IPS-18c (cell line): ENCODE measurements around the gene PCDHA1.

Experiments used
- H3K4me3 ChIP-seq: 2 replicates; pipeline ENCODE4 v1.7.0; 2013; ENCODE audit warnings: low read depth, mild to moderate bottlenecking, low read length, moderate library complexity; ENCODE audit not compliant: insufficient read depth
- H3K9me3 ChIP-seq: one replicate; pipeline ENCODE4 v1.6.1; 2013; ENCODE audit warnings: mild to moderate bottlenecking, low read length, moderate library complexity; ENCODE audit not compliant: control insufficient read depth, insufficient read depth

PCDHA1 gene

DNA sequence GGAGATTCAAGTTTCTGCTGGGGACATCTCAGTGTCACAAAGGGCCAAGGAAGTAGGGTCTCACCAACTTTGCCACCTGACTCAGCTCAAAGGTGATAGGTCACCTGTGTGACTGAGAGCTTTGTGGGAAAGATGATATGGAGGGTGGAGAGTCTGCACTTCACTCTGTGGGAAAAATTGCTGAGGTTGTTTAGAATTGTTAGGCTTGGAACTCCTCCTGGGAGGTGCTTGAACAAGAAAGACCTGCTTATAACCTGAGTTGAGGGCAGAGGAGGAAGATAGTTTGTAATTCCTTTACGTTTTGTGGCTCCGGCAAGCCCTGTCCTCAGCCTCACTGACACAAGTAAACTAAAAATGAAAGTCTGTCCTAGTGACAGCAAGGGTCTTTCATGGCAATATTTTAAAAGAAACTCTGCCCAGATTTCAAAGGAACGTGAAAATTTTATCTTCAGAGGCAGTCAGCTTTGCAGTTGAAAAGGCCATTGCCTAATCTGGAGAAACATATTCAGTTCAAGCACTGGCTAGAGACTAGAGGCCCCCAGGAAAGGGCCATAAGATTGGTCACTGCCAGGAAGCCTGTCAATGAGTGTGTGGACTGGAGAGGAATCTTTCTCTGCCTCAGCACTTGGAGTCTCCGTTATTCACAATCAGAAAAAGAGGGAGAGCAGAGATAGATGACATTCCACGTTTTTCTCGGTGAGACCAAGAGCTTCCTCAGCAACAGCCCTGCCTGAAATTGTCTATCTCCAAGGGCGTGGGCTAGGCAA, 203.5 kb downstream of the PCDHA1 start:
- no peak overlapping the region for H3K4me3 ChIP-seq
- H3K9me3 ChIP-seq: no peaks in the 10 kb centered on the region

DNA sequence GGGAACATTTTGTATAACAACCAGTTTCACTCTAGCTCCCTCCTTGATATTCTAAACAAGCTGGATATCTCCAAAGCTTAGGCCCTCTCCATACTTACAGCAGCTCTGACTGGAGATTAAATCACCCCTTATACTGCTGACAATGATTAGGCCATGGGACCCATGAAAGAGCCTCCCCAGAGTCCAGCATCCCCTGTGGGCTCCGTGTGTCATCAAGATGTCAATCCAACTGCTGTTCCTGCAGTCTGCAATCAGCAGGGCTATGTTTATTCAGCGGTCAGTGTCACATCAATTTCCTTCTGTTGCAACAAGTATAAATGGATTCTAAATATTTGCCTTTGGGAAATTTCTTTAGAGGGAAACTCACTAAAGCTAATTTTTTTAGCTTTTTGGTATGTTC, 206.9 kb downstream of the PCDHA1 start:
- H3K9me3 ChIP-seq: no peaks in the 10 kb centered on the region
- no peak overlapping the region for H3K4me3 ChIP-seq

DNA sequence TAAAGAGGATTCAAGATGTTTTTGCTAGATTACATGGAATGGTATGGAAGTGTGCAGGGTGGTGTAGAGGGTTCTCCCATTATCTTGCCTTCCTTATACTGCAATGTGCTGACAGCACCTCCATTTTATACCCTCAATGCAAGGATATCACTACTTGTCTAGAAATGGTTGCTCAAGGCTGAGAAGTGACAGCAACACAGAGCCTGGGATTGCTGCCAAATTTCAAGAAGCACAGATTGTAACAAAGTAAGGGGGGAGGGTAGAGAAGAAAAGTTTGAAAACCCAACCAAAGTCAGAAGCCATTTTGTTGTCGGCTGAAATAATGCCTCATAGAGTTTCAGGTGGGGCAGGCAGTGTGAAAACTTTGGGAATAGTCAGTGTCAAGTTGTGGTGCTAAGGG, 210.1 kb downstream of the PCDHA1 start:
- no peak overlapping the region for H3K4me3 ChIP-seq

DNA sequence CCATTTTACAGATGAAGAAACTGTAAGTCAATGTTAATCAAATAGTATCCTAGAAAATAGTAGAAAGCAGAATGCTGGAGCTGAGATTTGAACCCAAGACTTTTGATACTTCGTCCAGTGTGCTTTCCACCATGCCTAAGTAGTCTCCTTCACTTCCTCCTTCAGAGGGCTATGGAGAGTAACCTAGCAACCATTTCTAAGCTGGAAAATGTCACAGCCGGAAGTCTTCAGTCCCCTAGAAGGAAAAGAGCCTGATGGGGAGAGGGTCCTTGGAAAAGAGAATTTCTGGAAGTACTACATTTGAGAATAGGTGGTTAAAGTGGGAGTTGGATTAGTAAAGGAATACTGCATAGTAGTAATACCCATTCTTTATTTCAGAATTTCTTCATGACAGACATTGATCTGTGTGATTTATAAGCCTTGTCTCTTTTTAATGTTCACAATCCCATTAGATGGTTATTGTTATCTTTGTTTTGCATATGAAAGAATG, 213.0 kb downstream of the PCDHA1 start:
- H3K9me3 ChIP-seq: no peaks in the 10 kb centered on the region
- no peak overlapping the region for H3K4me3 ChIP-seq

More for the DNA sequence above, 210.1 kb downstream of the PCDHA1 start:
- H3K9me3 ChIP-seq: no peaks in the 10 kb centered on the region

DNA sequence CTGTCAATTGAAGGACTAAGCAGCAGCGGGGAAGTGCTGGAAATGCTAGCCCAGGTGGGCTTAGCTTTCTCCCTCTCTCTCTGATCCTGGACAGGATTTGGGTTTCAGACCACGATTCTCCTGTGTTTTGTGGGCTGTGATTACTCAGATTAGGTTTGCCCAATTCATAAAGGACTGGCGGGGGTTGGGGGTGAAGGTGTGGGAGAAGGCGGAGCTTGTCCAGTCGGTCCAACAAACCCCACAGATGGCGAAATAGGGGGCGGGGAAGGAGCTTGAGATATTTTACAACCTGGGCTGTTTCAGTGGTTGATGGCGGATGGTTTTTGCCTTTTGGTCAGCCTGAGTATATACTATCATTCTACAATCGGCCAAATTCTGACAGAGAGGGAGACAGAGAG, 215.5 kb downstream of the PCDHA1 start:
- Histone ChIP-seq H3K4me3 (peak overlapping the region; percentile 42; the same call in 1 of the 2 replicates), H3K9me3 (no peaks in the 10 kb centered on the region)

DNA sequence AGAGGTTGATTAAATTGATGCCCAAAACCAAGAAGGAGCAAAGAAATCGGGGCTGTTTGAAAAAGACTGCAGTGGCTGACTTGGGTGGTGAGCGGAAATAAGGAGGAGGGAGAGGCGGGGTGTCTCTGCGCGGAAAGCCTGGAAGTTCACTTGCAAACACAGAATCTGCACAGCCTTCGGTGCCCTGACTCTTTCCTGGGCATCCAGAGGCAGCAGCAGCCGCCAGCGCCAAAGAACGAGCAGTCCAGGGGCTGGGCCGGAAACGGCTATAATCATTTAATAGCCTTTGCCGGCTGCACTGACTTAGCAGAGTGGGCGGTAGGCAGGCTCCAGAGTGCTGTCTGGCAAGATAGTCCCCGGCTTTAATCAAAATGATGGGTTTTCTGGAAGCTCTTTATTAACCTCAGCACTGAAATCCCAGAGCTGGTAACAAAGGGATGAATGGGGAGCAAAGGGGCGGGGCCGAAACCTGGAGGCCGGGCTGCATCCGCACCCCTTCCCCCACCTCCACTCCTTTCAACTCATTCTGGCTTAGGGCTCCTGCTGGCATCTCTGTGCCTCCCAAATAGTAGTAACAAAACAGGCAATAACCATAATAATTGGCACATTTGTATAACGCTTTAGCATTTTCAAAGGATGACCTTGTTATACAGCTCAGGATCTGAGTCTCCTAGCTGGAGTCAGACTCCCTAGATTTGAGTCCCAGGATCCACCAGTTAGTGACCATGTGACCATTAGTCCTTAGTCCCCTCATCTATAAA, 216.1 kb downstream of the PCDHA1 start:
- peak overlapping the region; percentile 42 for H3K4me3 ChIP-seq
- H3K9me3 ChIP-seq: no peaks in the 10 kb centered on the region

DNA sequence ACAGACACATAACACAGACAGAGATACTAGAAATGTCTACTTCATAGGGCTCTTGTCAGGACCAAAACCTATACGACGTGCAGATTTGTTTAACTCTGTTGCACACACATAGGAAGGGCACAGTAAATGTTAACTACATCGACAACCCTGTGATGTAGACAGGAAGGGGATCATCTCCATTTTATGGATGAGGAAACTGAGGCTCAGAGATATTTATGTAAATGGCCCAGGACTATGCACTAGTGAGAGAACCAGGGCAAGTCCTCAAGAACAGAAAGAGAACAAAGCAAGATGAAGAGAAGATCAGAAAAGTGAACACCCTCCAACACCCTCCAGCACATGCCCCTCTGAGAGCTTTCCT, 216.6 kb downstream of the PCDHA1 start:
- H3K9me3 ChIP-seq: no peaks in the 10 kb centered on the region

DNA sequence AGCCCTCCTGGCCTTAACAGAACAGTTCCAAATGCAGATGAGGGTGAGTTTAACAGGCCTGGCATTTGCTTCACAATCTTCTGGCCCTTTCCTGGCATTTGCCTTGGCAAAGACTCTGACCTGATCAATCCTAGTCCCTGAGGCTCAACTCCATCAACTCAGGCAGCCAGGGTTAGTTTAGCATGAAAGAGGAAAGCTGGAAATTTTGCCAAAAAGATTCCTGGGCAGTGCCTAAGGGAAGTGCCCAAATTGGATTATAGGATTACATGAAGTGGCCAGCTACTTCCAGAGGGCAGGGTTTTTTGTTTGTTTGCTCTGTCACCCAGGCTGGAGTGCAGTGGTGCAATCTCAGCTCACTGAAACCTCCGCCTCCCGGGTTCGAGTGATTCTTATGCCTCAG, 217.1 kb downstream of the PCDHA1 start:
- Histone ChIP-seq H3K4me3 (no peak overlapping the region), H3K9me3 (no peaks in the 10 kb centered on the region)

More for the DNA sequence above, 216.6 kb downstream of the PCDHA1 start:
- H3K4me3 ChIP-seq: no peak overlapping the region

DNA sequence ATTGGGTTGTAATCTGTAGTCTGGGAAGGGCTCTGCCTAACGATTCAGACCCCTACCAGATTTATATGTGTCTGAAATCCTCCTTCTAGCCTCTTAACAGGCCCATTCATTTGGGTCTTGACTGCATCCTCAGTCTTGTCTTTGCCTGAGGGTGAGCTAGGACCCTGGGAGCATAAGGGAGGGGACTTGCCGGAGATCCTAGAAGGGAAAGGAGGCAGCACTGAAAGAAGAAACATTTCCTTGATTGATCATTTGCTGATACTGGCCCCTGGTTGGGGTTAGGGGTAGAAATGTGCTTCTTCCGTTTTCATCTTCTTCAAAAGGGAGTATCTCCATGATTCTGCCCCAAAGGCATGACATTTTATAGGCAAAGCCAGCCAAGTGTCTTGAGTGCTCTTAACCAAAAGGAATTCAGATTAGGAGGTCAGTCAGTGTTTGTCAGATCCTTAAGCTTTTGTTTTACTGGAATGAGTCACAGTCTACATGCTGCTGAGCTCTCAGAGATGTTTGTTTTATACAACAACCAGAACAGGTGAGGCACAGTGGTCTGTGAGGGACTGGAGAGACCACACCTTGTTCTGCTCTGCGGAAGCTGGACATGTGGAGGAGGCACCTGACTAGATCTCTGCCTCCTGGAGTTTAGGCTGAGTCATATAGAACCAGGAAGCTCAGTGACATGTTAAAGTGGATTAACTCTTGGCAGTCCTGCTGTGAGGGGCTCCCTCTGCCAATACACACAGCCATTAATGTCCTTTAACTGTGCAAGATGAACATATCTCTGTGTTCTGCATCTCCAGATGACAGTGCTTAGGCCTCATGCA, 218.1 kb downstream of the PCDHA1 start:
- Histone ChIP-seq H3K4me3 (no peak overlapping the region), H3K9me3 (no peaks in the 10 kb centered on the region)

DNA sequence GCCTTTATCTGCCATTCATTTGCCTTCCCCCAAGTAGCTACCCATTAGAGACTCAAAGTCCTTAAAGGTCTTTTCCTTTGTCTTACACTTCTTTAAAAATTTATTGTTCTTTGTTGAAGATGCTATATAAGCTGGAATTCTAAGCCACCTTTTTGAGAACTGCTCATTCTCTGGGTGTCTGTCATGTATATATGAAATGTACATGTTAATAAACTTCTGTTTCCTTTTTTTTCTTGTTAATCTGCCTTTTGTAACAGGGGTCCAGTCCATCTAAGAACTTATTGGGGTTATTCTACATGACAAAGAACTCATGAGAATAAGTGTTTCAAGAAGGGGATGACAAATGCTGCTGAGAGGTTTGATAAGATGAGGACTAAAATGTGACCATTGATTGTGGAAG, 221.9 kb downstream of the PCDHA1 start:
- Histone ChIP-seq H3K4me3 (no peak overlapping the region), H3K9me3 (no peaks in the 10 kb centered on the region)

DNA sequence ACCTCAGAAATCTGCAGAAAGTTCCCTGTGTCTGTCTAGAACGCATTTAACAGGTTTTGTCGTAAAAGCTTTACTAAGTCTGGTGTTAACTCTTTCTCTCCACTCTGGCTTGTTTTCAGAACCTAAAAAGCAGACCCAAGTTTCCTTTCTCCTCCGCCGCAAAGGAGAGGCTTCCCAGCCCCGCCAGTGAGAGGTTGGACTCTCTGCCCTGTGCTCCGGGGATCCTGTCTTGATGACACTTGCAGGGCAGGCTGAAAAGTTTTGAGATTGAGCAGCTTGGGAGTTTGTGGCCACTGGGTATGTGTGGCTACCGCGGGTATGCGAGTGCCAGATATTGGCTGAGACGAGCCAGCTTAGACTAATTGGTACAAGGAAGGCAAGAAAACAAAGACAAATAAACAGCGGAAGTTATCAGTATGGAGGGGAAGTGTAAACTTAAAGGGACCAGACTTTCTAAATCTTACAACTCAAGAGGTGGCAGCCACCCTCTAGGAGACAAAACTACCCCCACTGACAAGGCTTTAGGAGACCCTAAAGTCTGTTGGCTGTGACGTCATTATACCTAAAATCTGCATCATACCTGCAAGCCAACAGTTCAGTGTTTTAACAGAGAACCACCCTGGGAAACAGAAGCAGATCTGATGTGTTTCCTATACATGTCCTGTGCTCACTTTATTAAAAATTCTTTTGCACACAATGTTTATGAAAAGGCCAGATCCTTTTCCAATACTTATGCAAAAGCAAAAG, 224.3 kb downstream of the PCDHA1 start:
- no peaks in the 10 kb centered on the region for H3K9me3 ChIP-seq
- no peak overlapping the region for H3K4me3 ChIP-seq

DNA sequence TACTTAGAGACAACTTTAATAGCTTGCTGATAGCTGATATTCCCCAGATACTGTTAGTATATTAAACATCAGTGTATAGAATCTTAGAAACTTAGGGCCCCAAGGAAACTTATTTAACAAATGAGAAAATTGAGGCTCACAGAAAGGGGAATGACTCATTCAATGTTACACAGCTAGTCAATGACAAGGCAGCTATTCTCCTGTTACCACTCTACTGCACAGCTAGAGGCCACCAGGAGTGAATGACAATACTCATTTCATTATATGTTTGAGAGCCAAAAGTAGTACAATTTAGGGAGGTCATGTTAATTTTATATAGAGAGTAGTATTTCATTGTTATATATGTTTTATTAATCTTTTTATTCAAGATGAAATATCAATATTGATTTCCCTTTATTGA, 232.0 kb downstream of the PCDHA1 start:
- Histone ChIP-seq H3K9me3 (no peaks in the 10 kb centered on the region), H3K4me3 (no peak overlapping the region)

DNA sequence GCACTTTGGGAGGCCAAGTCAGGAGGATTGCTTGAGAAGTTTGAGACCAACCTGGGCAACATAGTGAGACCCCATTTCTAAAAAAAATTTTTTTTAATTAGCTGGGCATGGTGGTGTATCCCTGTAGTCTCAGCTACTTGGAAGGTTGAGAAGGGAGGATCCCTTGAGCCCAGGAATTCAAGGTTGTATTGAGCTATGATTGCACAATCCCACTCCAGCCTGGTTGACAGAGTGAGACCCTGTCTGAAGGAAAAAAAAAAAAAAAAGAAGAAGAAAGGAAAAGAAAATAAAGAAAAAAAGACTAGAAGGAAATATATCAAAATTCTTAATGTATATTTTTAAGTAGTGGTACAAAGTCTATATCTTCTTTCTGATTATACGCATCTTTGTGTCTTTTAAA, 236.4 kb downstream of the PCDHA1 start:
- H3K9me3 ChIP-seq: no peaks in the 10 kb centered on the region
- no peak overlapping the region for H3K4me3 ChIP-seq

DNA sequence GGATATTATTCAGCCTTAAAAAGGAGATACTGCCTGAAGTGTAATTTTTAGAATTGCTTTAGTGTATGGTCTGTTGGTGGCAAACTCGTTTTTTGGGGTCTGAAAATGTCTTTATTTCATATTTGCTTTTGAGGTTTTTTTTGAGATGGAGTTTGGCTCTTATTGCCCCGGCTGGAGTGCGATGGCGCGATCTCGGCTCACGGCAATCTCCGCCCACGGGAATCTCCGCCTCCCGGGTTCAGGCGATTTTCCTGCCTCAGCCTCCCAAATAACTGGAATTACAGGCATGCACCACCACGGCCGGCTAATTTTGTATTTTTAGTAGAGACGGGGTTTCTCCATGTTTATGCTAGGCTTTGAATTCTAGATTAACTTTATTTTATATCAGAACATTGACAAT, 245.1 kb downstream of the PCDHA1 start:
- no peaks in the 10 kb centered on the region for H3K9me3 ChIP-seq
- H3K4me3 ChIP-seq: no peak overlapping the region

DNA sequence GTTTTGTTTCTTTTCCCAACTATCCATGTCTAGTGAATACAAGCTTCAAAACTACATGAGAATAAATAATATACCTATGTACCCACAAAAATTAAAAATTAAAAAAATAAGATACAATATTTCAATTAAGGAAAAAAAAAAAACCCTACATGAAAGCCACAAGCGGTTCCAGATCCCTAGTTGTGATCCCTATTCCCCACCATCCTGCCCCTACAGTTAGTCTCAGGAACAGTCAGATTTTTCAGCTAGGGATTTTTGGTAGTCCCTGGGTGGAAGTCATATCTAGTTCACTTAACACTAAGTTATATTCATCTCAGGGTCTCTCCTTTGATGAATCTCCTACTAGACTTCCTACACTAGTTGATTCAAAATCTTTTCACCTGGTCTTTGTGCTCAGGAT, 246.7 kb downstream of the PCDHA1 start:
- H3K4me3 ChIP-seq: no peak overlapping the region
- no peaks in the 10 kb centered on the region for H3K9me3 ChIP-seq

DNA sequence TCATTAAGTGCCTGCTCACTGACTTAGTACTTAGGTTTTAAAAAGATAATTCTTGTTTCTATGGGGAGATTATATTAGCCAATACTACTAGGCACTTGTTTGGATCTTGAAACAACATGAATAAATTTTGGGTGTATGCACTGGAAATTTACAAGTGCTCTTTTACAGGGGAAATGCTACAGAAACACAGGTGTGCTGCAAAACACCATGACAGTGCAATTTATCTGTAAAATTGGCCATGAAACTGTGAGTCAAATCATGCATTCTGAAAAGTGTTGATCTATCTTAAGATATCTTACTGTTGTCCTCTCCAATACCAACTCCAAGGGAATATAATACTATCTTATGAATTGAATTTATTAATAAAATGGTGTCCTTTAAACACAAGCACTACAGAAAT, 253.1 kb downstream of the PCDHA1 start:
- Histone ChIP-seq H3K9me3 (no peaks in the 10 kb centered on the region), H3K4me3 (no peak overlapping the region)

DNA sequence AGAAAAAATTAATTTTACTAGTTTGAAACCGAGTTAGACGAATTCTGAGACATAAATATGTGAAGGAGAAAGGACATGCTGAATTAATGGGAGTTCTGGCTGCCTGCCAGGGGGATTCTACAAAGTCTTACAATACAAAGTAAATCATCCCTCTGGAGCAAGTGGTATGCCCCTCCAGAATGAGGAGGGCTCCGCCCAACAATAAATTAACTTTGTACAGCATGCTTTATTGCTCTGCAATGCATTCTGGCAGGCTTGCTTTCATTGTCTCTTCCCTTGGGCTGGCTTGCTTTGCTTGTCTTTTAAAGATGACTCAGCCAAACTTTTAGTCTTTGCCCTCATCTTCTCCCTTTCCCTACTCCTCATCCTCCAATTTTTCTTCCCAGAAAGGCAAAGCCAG, 253.6 kb downstream of the PCDHA1 start:
- no peaks in the 10 kb centered on the region for H3K9me3 ChIP-seq
- peak overlapping the region; percentile 73 for H3K4me3 ChIP-seq
